Measurements from ENCODE around the gene TOM1.

DNA sequence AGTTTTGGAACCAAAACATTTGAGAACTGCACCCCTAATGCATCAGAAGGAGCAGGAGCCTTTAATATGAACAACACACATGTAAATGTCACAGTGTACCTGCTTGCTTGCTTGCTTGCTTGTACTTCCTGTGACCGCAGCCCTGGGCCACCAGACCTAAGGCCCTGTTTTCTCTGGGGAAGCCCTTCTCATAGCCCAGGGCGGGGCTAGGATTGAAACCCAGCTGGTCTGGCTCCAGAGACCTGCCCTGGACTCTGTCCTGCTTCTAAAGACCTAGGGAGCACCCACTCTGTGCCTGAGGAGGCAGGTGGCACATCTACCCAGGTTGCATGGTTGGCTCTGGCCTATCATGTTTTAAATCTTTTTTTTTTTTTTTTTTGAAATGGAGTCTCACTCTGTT lies 92.7 kb downstream of the TOM1 start:
- TF ChIP-seq SREBF1 (IDR thresholded peaks at IDR 0.05; ENCODE audit: low read length) (no peak), EZH2 (IDR thresholded peaks at IDR 0.05; ENCODE audit: borderline replicate concordance, control insufficient read depth, low read depth, low read length) (no peak), CBX3 (IDR thresholded peaks at IDR 0.05; ENCODE audit: borderline replicate concordance, low read depth) (no peak), POLR2AphosphoS5 (IDR thresholded peaks at IDR 0.05; ENCODE audit: low read length) (no peak), CBX5 (IDR thresholded peaks at IDR 0.05; ENCODE audit: low read depth) (no peak), SREBF2 (IDR thresholded peaks at IDR 0.05; ENCODE audit: low read length) (no peak)
- TF ChIP-seq, protein P1, sequence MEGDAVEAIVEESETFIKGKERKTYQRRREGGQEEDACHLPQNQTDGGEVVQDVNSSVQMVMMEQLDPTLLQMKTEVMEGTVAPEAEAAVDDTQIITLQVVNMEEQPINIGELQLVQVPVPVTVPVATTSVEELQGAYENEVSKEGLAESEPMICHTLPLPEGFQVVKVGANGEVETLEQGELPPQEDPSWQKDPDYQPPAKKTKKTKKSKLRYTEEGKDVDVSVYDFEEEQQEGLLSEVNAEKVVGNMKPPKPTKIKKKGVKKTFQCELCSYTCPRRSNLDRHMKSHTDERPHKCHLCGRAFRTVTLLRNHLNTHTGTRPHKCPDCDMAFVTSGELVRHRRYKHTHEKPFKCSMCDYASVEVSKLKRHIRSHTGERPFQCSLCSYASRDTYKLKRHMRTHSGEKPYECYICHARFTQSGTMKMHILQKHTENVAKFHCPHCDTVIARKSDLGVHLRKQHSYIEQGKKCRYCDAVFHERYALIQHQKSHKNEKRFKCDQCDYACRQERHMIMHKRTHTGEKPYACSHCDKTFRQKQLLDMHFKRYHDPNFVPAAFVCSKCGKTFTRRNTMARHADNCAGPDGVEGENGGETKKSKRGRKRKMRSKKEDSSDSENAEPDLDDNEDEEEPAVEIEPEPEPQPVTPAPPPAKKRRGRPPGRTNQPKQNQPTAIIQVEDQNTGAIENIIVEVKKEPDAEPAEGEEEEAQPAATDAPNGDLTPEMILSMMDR (IDR thresholded peaks at IDR 0.05 in 2 of 3, conservative IDR thresholded peaks at IDR 0.05 in 1 of 3; ENCODE audit: control insufficient read depth in 2 of 3, extremely low read depth in 1 of 3, insufficient read depth in 1 of 3, low read depth in 3 of 3, low read length in 3 of 3): no peak

Measured in GM12878 (cell line).